22Rv1 (cell line): ENCODE results near the gene MYO15B.

Experiments
- CTCF ChIP-seq: fragments of 450-650 bp; IDR thresholded peaks from 2 replicates; pipeline ENCODE4 v1.5.1; 2017; ENCODE audit warnings: mild to moderate bottlenecking
- ZFX ChIP-seq: fragments of 450-650 bp; IDR thresholded peaks from 2 replicates; pipeline ENCODE4 v1.6.1; 2017; ENCODE audit warnings: antibody characterized with exemption, borderline replicate concordance

- no peak for TF ChIP-seq CTCF
- no peak for TF ChIP-seq ZFX
Measured at GRCh38 chr17:75623386-75623785, 35.8 kb downstream of the MYO15B start.
